Gastrocnemius medialis (tissue), 4 donors: ENCODE measurements around the gene TOR4A.
A peak's percentile ranks its signal among the peaks of the same experiment; 100 is the strongest.

Source experiments
- POLR2A ChIP-seq, 2 donors: fragments of 450-650 bp; IDR thresholded peaks; one replicate each; pipeline ENCODE4 v1.6.1; 2017; ENCODE audit warnings: antibody characterized with exemption in 2 of 2, mild to moderate bottlenecking in 2 of 2, moderate library complexity in 2 of 2
- TF ChIP-seq, protein P1 (sequence below), 5 experiments: fragments of 450-650 bp in 3 of 5; fragments of 200-600 bp in 2 of 5; sonication (generic) in 2 of 5; IDR thresholded peaks in 4 of 5; conservative IDR thresholded peaks in 1 of 5; 1 replicate in 4 of 5; 2 replicates in 1 of 5; pipeline ENCODE4 v1.5.1; 2016 to 2019; ENCODE audit warnings: antibody characterized with exemption in 5 of 5, mild to moderate bottlenecking in 3 of 5, moderate library complexity in 3 of 5

DNA sequence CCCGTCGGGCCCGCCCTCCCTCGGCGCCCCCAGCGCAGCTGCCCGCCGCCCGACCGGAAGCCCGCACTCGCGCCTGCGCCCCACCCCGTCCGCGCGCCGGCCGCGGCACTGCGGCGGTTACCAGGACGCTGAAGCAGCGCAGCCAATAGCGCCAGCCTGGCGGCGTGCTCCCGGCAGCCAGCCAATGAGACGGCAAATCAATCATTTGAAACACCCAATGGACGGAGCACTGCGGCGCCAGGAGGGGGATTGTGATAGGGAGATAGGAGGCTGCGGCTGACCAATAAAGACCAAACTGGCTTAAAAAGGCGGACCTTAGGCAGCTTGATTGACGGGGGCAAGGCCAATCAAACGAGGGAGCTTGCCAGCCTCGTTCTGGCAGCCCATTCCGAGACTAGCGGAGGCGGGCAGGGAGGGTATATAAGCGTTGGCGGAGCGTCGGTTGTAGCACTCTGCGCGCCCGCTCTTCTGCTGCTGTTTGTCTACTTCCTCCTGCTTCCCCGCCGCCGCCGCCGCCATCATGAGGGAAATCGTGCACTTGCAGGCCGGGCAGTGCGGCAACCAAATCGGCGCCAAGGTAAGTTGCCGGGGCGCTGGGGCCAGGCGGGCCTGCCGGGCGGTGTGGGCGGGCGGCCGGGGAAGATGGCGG, 36.6 kb upstream of the TOR4A start, which contains the start of gene TUBB4B:
- TF ChIP-seq, protein P1, sequence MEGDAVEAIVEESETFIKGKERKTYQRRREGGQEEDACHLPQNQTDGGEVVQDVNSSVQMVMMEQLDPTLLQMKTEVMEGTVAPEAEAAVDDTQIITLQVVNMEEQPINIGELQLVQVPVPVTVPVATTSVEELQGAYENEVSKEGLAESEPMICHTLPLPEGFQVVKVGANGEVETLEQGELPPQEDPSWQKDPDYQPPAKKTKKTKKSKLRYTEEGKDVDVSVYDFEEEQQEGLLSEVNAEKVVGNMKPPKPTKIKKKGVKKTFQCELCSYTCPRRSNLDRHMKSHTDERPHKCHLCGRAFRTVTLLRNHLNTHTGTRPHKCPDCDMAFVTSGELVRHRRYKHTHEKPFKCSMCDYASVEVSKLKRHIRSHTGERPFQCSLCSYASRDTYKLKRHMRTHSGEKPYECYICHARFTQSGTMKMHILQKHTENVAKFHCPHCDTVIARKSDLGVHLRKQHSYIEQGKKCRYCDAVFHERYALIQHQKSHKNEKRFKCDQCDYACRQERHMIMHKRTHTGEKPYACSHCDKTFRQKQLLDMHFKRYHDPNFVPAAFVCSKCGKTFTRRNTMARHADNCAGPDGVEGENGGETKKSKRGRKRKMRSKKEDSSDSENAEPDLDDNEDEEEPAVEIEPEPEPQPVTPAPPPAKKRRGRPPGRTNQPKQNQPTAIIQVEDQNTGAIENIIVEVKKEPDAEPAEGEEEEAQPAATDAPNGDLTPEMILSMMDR (IDR thresholded peaks at IDR 0.05 in 4 of 5, conservative IDR thresholded peaks at IDR 0.05 in 1 of 5), result peak in 1 of 5 experiments; percentile 19
- peak; percentile 100 for TF ChIP-seq POLR2A (IDR thresholded peaks at IDR 0.05)
